ENCODE data around the gene TMEM63A.

GRCh38 chr1:225878282-225878681 is 3.9 kb downstream of the TMEM63A start:
- no peak for TF ChIP-seq POLR2A (IDR thresholded peaks at IDR 0.05)
- TF ChIP-seq CTCF (IDR thresholded peaks at IDR 0.05) = no peak
- no peak for TF ChIP-seq POLR2AphosphoS5 (IDR thresholded peaks at IDR 0.05)

Measured in breast epithelium (tissue), 3 donors.